HG03575 (cell line): Measurements from ENCODE around the gene PTCD2.

Experiments used
- ATAC-seq: cut with Tn5 transposase; IDR thresholded peaks from one replicate; pipeline ENCODE4 v1.9.1; 2021; ENCODE audit not compliant: unreplicated experiment, insufficient number of reproducible peaks, low FRiP score; ENCODE audit errors: extremely low read depth

PTCD2 gene

GRCh38 chr5:72372331-72372730 is 52.2 kb downstream of the PTCD2 start:
- ATAC-seq, result no peak

GRCh38 chr5:72372923-72373322 is 52.8 kb downstream of the PTCD2 start:
- ATAC-seq, result no peak

GRCh38 chr5:72374844-72375243 is 54.7 kb downstream of the PTCD2 start:
- ATAC-seq, result no peak

- no peak for ATAC-seq
These were observed 56.2 kb downstream of the PTCD2 start for GRCh38 chr5:72376381-72376780.

- no peak for ATAC-seq
These were observed 57.9 kb downstream of the PTCD2 start for GRCh38 chr5:72377910-72378638.

GRCh38 chr5:72378639-72379289 is 58.6 kb downstream of the PTCD2 start:
- ATAC-seq, result no peak

- ATAC-seq, result no peak
These were observed 59.8 kb downstream of the PTCD2 start for GRCh38 chr5:72379936-72380335.

- ATAC-seq, result no peak
These were observed 60.5 kb downstream of the PTCD2 start for GRCh38 chr5:72380492-72381274.

- no peak for ATAC-seq
These were observed 63.1 kb downstream of the PTCD2 start for GRCh38 chr5:72383280-72383679.

GRCh38 chr5:72383726-72384125 is 63.6 kb downstream of the PTCD2 start:
- ATAC-seq, result no peak

- ATAC-seq, result no peak
These were observed 66.5 kb downstream of the PTCD2 start for GRCh38 chr5:72386639-72387038.

GRCh38 chr5:72387985-72388384 is 67.8 kb downstream of the PTCD2 start:
- ATAC-seq, result no peak

- ATAC-seq, result no peak
These were observed 68.5 kb downstream of the PTCD2 start for GRCh38 chr5:72388646-72389045.

- no peak for ATAC-seq
These were observed 70.7 kb downstream of the PTCD2 start for GRCh38 chr5:72390836-72391235.

- ATAC-seq, result no peak
These were observed 72.2 kb downstream of the PTCD2 start for GRCh38 chr5:72392326-72392733.

GRCh38 chr5:72393052-72393451 is 72.9 kb downstream of the PTCD2 start:
- no peak for ATAC-seq

GRCh38 chr5:72394688-72395087 is 74.5 kb downstream of the PTCD2 start:
- ATAC-seq, result no peak

- no peak for ATAC-seq
These were observed 77.7 kb downstream of the PTCD2 start for GRCh38 chr5:72397836-72398235.

- ATAC-seq, result no peak
These were observed 80.8 kb downstream of the PTCD2 start for GRCh38 chr5:72400950-72401349.

- no peak for ATAC-seq
These were observed 82.3 kb downstream of the PTCD2 start for GRCh38 chr5:72402381-72402890.
